Cardiac septum (tissue), 1 donor: ENCODE measurements around the gene ARNT2. TPM values are rescaled to one million over a fixed set of nuclear protein-coding genes. Genes with fewer than 3 reads are reported as not detected.
"Not testable (repeated sequence)": the region's sequence is repeated elsewhere in the genome, so short reads cannot be mapped to it uniquely, and the experiment has no call there.

Source experiments
- DNase-seq: peaks from one replicate; pipeline ENCODE4 v3.0.0-alpha.2; 2020; ENCODE audit warnings: low spot score
- intact Hi-C: fragments of 100-400 bp; cut with DNase I; formaldehyde crosslinking; loops from one replicate; pipeline ENCODE4 v1.14.0; 2022
- microRNA-seq: library from miRNA; unstranded; fragments of <30 nt; microRNA quantifications from one replicate; pipeline ENCODE4 v1.2.0, GENCODE V29; 2020
- total RNA-seq: library from RNA; stranded (reverse); fragmentation: NEBNext Ultra II Directional; extraction: Animal tissue kit (Norgen Biotek cat#: 25700); gene quantifications from one replicate; pipeline ENCODE4 v1.2.1, GENCODE V29; 2021
- donor health status: DM: no; HTN: no; CAD: no.

The ARNT2 gene
- total RNA-seq, 1 donor from 2014 or later: 4.7 TPM

GRCh38 chr15:80645494-80646065 lies 241.4 kb downstream of the ARNT2 start:
- no peak for DNase-seq
- intact Hi-C loops: no loop called here

- intact Hi-C loops, DNase-seq: not testable (repeated sequence)
Measured at GRCh38 chr15:80647424-80647823, 243.2 kb downstream of the ARNT2 start.

Small RNA genes lying within 50 kb of the gene (microRNA-seq; reads per million reads assigned to microRNA genes)
- gene MIR5572: not detected

Other genes starting within 250 kb of the ARNT2 start
- 5.6 TPM for gene CTXND1, start 152.2 kb upstream of the ARNT2 start, total RNA-seq